DMS79 treated with DMSO at 0.1 percent for 48 hours (cell line): ENCODE results near the gene LDHA.
A peak's percentile ranks its signal among the peaks of the same experiment; 100 is the strongest.
"Not testable (repeated sequence)": the region's sequence is repeated elsewhere in the genome, so short reads cannot be mapped to it uniquely, and the experiment has no call there.

Experiments used
- DNase-seq: peaks from one replicate; lab custom pipeline; 2025; lab: John Stamatoyannopoulos, UW

Gene LDHA

DNA sequence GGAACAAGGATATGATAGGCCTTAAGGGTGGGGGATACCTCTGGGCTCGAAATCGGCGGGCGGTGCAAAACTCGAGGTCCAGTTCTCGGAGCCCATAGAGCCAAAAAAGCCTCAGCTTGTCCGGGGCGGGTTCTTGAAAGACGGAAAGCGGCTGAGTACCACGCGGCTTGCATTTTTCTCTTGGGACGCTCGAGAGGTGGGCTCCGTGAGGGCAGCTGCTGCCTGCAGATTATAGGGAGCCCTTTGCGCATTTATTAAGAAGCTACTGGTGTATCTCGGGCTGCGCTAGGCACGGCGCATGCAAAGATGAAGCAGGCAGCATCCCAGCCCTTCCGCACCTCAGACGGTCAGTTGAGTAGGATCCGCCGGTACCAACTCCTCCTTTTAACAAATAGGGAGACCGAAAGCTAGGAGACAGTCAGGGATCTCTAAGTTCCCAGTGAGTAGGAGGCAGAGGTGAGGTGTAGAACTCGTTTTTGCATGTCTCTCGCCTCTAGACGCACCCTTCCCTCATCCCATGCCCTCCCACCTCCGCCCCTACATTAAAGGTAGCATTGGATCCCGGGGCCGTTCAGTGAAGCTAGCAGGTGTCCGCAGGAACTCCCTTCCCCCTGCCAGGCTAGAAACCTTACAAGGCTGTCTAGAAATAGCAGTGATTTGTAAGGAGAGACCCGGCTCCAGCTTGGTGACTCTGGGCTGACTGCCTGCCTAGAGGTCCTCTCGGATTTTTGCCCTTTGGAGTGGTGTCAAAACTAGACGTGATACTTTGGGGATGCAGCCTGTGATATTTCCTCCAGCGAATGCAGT is 768 bp downstream of the LDHA start:
- no peak for DNase-seq

DNA sequence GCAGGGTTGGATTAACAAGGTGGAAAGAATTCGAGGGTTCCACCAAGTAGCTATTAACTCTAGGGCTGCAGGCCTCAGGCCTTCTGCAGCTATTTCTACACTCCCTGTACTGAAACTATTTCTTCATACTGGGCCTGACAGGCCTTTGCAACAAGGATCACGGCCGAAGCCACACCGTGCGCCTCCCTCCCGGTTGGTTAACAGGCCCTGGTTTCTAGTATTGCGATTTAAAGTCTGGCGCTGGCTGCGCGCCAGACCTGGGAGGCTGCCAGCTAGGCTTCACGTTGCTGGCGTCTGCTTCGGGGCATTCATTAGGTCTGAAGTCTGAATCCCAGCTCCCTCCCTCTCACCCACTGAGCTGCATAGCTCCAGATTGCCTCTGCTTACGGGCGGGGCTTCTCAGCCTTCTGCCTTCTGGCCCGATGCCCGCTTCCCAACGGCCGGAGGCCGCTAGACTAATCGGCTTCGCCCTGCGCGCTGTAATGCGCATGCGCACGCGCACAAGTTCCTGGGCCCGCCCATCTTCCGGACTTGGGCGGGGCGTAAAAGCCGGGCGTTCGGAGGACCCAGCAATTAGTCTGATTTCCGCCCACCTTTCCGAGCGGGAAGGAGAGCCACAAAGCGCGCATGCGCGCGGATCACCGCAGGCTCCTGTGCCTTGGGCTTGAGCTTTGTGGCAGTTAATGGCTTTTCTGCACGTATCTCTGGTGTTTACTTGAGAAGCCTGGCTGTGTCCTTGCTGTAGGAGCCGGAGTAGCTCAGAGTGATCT is 1.6 kb downstream of the LDHA start:
- peak; percentile 98 for DNase-seq

DNA sequence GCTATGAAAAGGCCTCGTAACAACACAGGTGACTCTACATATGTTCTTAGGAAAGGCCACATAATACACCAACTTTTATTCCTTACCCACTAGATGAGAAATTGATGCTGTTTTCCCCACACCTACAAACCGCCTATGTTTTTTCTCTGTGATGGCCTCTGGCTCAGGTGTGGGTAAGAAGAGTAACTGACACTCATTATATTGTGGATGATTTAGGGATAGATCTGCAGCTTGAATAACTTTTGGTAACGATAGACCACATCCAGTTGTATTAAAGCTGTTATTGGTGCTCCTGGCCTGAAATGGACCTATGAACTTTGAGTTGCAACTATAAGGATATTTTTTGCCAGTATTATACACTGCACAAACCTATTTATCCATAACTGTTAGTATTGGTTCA is 3.6 kb downstream of the LDHA start:
- DNase-seq = no peak

DNA sequence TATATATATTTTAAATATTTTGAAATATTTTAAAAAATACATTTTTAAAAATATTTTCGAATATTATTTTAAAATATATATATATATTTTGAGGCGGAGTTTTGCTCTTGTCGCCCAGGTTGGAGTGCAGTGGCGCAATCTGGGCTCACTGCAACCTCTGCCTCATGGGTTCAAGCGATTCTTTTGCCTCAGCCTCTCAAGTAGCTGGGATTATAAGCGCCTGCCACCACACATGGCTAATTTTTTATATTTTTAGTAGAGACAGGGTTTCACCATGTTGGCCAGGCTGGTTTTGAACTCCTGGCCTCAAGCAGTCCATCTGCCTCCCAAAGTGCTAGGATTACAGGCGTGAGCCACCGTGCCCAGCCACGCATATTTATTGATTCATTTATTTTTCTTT is 6.7 kb downstream of the LDHA start:
- not testable (repeated sequence) for DNase-seq

DNA sequence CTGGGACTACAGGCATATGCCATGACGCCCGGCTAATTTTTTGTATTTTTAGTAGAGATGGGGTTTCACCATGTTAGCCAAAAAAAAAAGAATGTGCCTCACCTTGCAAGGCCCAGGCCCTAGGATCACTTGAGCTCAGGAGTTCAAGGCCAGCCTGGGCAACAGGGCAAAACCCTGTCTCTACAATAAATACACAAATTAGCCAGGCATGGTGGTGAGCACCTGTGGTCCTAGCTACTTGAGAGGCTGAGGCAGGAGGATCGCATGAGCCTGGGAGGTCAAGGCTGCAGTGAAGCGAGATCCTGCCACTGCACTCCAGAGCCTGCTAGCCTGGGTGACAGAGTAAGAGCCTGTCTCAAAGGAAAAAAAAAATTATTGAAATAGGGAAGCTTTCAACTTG is 9.7 kb downstream of the LDHA start:
- DNase-seq = no peak

DNA sequence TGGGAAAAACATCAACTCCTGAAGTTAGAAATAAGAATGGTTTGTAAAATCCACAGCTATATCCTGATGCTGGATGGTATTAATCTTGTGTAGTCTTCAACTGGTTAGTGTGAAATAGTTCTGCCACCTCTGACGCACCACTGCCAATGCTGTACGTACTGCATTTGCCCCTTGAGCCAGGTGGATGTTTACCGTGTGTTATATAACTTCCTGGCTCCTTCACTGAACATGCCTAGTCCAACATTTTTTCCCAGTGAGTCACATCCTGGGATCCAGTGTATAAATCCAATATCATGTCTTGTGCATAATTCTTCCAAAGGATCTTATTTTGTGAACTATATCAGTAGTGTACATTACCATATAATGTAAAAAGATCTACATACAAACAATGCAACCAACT is 13.0 kb downstream of the LDHA start:
- DNase-seq = not testable (repeated sequence)

DNA sequence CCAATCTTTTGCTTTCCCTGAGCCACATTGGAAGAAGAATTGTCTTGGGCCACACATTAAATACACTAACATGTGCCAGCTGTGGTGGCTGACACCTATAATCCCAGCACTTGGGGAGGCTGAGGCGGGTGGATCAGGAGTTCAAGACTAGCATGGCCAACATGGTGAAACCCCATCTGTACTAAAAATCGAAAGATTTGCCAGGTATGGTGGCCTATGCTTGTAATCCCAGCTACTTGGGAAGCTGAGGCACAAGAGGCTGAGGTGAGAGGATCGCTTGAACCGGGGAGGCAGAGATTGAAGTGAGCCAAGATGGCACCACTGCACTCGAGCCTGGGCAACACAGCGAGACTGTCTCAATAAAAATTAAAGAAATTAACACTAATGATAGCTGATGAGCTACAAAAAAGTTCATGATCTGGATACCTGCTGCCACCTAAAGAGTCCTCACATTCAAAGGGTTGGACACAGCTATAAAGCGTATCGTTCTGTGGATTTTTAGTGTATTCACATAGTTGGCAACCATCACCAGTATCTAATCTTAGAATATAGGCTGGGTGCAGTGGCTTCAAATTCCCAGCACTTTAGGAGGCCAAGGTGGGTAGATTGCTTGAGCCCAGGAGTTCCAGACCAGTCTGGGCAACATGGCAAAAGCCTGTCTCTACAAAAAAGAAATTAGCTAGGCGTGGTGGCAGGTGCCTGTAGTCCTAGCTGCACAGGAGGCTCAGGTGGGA is 14.4 kb downstream of the LDHA start:
- no peak for DNase-seq

DNA sequence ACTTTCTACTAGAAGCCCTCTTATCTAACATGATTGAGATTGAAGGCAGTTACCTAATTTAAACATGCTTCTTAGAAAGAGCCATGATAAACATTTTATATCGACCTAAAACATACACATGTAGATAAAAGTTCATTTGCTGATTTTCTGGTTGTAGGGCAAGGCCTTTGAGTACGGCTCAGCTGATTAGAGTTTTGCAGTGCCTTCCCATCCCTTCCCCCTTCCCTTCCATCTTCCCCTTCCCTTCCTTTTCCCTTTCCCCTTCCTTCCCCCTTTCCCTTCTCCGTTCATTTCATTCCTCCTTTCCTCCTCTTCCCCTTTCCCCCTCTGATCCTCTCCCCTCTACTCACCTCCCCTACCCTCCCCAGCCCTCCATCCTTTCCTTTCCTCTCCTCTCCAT is 22.1 kb downstream of the LDHA start:
- DNase-seq = no peak

DNA sequence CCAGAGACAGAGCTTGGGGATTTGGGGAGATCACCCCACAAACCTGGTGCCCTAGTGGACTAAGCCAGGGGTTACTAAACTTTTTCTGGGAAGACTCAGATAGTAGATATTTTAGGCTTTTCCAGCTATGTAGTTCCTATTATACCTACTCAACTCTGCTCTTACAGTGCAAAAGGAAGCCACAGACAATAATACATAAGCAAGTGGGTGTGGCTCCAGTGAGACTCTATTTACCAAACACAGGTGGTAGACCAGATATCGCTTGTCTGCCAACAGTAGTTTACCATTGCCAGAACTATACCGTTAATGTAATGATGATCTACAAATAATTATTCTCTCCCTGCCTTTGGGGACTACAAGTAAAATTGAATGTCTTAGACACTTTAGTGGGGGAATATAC is 24.7 kb downstream of the LDHA start:
- no peak for DNase-seq

DNA sequence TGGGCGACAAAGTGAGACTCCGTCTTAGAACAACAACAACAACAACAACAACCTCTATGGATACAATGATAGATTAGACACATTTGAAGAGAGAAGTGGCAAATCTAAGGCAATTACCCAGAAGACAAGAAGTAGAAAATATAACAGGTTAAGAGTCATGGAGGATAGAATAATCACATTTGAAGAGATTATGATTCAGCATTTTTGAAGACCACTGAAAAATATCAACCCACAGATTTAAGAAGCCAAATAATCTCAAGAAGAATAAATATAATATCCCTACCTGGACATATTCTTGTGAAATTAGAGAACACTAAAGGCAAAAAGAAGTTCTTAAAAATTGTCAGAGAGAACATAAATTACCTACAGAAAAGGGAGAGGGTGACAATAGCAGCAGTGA is 25.7 kb downstream of the LDHA start:
- no peak for DNase-seq

DNA sequence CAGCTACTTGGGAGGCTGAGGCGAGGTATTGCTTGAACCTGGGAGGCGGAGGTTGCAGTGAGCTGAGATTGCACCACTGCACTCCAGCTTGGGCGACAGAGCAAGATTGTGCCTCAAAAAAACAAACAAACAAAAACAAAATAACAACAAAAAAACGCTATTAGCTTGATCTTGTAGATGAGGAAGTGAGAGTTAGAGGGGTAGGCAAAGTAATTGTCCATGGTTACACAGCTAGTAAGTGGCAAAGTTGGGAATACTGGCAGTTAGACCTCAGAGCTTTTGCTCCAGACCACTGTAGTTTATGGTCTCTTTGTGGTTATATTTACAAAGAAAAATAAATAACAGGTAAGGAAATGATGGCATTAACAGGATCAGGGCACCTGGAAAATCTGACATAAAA is 32.9 kb downstream of the LDHA start:
- no peak for DNase-seq

DNA sequence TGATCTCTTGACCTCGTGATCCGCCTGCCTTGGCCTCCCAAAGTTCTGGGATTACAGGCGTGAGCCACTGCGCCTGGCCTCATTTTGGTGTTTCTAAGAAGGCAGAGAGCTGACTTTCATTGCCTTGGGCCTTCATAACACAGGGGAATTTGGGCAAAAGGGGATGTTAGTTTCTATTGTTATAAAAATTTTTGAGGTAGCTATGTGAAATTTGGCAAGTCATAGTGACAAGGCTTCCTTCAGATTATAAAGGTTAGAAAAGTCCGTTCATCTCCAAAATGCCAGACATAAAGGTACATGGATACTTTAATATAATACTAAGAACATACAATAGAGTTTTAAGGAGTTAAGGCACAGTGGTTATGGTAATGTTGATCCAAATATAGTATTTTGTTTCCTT is 35.0 kb downstream of the LDHA start:
- no peak for DNase-seq

DNA sequence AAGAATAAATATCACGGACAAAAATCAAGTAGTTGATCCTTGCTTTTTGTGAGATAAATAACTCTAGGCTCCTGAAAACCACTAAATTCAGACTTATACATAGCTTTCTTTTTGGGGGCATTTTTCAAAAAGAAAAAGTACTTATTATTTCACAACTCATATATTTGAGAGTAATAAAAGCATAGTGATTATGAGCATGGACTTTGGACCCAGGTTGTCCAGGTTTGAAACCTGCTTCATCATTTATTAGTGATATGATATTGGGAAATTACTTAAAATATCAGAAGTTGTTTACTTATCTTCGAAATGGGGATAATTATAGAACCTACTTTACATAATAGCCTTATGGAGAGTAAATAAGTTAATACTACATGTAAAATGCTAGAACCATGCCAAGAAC is 44.3 kb downstream of the LDHA start:
- no peak for DNase-seq

DNA sequence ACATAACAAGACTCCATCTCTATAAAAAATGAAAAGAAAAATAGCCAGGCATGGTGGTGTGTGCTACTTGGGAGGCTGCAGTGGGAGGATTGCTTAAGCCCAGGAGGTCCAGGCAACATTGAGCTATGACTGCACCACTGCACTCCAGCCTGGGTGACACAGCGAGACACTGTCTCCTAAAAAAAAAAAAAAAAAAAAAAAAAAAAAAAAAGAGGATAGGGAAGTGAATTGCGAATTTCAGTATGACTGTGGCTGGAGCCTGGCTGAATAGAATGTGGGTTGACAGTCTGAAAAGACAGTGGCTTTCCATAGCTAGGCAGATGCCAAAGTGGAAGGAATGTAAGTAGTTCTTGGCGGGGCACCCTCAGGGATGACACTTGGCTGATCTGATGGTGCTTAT is 54.9 kb downstream of the LDHA start:
- DNase-seq = no peak

DNA sequence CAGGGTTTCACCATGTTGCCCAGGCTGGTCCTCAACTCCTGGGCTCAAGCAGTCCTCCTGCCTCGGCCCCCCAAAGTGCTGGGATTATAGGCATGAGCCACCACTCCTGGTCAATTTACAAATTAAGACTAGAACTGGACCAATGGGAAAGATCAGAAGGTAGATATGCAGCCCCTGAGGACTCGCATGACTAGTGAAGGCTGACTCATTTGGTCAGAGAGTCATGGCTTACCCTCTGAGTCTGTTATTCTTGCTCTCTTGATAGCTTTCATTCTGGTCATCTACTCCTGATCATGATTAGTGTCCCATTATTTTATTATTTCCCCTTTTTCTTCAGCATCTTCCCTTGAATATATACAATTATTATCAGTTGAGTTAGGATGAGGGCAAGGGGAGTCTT is 58.6 kb downstream of the LDHA start:
- DNase-seq = no peak

DNA sequence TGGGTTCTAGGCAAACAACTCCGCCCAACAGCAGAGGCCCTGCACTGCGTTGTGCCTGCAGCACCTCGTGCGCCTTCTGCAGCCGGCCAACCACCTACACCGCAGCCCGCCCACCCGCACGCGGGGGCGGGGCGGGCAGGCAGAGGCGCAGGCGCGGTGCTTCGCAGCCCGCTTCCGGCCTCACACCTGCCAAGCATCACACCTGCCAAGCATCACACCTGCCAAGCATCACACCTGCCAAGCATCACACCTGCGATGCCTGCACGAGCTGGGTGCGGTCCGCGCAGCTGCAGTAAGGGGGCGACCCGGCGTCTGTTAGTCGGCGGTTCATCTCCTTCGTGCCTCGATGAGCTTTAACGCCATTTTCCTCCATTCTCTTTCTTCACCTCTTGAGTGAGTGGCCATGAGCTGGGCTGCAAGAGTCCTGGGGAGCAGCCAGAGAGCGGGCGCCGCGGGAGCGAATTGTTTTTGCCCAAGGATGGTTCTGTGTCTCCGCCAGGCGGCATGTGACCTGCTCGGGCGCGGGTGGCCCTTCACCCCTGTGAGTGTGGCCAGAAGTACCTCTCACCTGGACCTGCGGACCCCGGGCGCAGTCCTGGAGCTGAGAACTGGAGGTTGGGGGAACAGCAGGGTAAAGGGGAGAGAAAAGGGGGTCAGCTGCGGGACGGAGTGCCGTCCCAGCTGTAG is 61.5 kb downstream of the LDHA start, which contains the start of gene LDHAL6A:
TSS of gene LDHAL6A (plus strand) at position 171 of the 687 bp plus-strand sequence. CDS start 825 bp downstream, outside the sequence.
- DNase-seq = no peak

DNA sequence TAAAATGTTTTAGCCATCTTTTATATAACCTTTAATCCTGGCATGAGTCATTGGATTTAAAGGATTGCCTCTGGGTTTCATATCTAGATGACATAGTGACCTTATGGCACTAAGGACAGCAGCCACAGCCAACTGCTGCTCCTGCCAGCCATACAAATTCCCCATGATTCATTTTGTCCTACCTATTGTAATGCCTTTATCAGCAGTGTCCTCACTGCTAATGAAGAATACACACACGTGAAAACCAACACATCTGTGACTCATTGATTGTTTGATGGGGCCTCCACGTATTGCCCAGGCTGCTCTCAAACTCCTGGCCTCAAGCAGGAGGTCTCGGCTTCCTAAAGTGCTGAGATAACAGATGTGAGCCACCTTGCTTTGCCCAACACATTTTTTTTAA is 63.1 kb downstream of the LDHA start:
- DNase-seq = no peak
